Mucosa of descending colon (tissue), 3 donors: ENCODE measurements around the gene RAB10. TPM values are rescaled to one million over a fixed set of nuclear protein-coding genes. Genes with fewer than 3 reads are reported as not detected.
"Not testable (repeated sequence)": the region's sequence is repeated elsewhere in the genome, so short reads cannot be mapped to it uniquely, and the experiment has no call there.

Experiments used
- ATAC-seq: fragments of 200-7000 bp; cut with Tn5 transposase; one replicate; pipeline ENCODE4 v1.9.1; 2020; ENCODE audit warnings: mild to moderate bottlenecking, moderate library complexity
- DNase-seq, 3 donors: peaks; one replicate each; pipeline ENCODE4 v3.0.0-alpha.2; 2020
- H3K36me3 ChIP-seq: fragments of 200-600 bp; one replicate; pipeline ENCODE4 v1.8.0; 2021; ENCODE audit warnings: low read depth, mild to moderate bottlenecking
- H3K4me1 ChIP-seq: fragments of 200-600 bp; one replicate; pipeline ENCODE4 v1.8.0; 2021; ENCODE audit warnings: low read depth, mild to moderate bottlenecking
- H3K4me3 ChIP-seq: fragments of 200-600 bp; one replicate; pipeline ENCODE4 v1.8.0; 2021; ENCODE audit warnings: mild to moderate bottlenecking
- H3K9me3 ChIP-seq: fragments of 200-600 bp; one replicate; pipeline ENCODE4 v1.8.0; 2021; ENCODE audit warnings: mild to moderate bottlenecking
- intact Hi-C, 2 donors: fragments of 100-400 bp; cut with DNase I in 1 of 2; cut with micrococcal nuclease in 1 of 2; formaldehyde crosslinking; loops; one replicate each; pipeline versions ENCODE4 v1.11.0 to v1.11.1; 2022; cut with DNase I, micrococcal nuclease
- total RNA-seq, 3 donors: library from RNA; stranded (reverse); fragmentation: NEBNext Ultra II Directional in 2 of 3; extraction: Animal tissue kit (Norgen Biotek cat#: 25700) in 2 of 3; gene quantifications; one replicate each; pipeline versions ENCODE4 v1.2.1 to v1.2.4, GENCODE V29; 2021 to 2023
- TF ChIP-seq, protein P1 (sequence below): fragments of 200-600 bp; IDR thresholded peaks from one replicate; pipeline ENCODE4 v1.8.0; 2022; ENCODE audit warnings: antibody characterized with exemption, mild to moderate bottlenecking
- donor health status: DM: no; HTN: no; CAD: no; lungs with moderate emphysema.
- donor health status: DM: no; HTN: no; CAD: no.
- donor health status: DM: no; HTN: yes; CAD: no.

Gene RAB10
- total RNA-seq, 3 donors from 2014 or later, result 129 to 166 (median 162) TPM

DNA sequence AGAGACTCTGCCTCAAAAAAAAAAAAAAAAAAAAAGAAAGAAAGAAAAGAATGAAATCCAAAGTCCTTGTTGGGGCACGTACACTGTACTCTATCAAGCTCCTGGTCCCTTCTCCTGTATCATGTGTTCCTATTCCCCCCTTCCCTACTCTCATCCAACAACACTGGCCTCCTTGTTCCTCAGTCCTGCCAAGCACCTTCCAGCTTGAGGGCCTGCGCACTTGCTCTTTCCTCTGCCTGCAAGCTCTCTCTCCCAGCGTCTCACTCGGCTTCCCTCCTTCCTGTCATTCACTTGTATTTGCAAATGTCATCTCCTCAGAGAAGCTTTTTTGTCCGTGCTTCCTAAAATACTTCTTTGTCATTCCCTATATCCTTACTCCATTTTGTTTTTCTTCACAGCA is 40.8 kb upstream of the RAB10 start:
- ATAC-seq, result no peak
- intact Hi-C loops, result loop anchor here in 1 of 2 donors (5.0 kb wide), 1 partner anchor 154 kb away; no protein-coding TSS in a partner anchor
- TF ChIP-seq, protein P1, sequence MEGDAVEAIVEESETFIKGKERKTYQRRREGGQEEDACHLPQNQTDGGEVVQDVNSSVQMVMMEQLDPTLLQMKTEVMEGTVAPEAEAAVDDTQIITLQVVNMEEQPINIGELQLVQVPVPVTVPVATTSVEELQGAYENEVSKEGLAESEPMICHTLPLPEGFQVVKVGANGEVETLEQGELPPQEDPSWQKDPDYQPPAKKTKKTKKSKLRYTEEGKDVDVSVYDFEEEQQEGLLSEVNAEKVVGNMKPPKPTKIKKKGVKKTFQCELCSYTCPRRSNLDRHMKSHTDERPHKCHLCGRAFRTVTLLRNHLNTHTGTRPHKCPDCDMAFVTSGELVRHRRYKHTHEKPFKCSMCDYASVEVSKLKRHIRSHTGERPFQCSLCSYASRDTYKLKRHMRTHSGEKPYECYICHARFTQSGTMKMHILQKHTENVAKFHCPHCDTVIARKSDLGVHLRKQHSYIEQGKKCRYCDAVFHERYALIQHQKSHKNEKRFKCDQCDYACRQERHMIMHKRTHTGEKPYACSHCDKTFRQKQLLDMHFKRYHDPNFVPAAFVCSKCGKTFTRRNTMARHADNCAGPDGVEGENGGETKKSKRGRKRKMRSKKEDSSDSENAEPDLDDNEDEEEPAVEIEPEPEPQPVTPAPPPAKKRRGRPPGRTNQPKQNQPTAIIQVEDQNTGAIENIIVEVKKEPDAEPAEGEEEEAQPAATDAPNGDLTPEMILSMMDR, result no peak
- no peak overlapping the region for H3K4me3 ChIP-seq
- no peak for DNase-seq
- no peaks in the 10 kb centered on the region for H3K9me3 ChIP-seq
- H3K4me1 ChIP-seq, result peaks cover 9% of the 10 kb centered on the region
- H3K36me3 ChIP-seq, result no peaks in the 10 kb centered on the region

DNA sequence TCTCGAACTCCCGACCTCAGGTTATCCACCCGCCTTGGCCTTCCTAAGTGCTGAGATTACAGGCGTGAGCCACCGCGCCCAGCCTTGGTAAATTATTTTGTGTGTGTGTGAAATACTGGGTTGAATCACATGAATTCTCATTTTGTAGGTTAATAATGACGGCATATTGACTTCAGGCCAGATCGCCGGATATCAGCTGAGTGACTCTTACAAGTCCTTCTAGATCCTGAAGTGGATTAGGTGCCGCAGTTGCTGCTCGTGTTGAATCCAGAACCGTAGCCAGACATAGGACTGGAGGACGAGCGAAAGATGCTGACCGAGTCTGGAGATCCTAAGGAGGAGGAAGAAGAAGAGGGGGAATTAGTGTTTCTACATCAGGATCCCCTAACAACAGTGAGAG is 39.4 kb upstream of the RAB10 start:
- Histone ChIP-seq H3K4me3 (no peak overlapping the region), H3K36me3 (no peaks in the 10 kb centered on the region), H3K4me1 (peaks cover 12% of the 10 kb centered on the region), H3K9me3 (no peaks in the 10 kb centered on the region)
- no peak for ATAC-seq
- DNase-seq, result no peak
- TF ChIP-seq, protein P1, result no peak
- intact Hi-C loops, result loop anchor here in 1 of 2 donors (5.0 kb wide), 1 partner anchor 153 kb away; no protein-coding TSS in a partner anchor

DNA sequence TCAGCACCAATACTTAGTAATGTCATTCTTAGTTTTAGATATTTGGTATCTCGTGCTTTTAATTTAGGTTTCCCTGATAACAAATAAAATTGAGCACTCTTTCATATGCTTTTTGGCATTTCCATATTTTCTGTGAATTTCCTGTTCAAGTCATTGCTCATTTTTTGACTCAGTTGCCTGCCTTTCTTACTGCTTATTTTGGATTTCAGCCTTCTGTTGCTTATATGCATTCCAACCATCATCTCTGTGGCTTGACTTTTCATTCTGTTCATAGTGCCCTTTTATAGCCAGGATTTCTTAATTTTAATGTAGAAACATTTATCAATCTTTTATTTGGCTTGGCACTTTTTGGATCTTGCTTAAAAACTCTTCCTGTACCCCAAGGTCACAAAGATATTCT is 37.0 kb upstream of the RAB10 start:
- intact Hi-C loops, result no loop called here
- Histone ChIP-seq H3K4me1 (peaks cover 15% of the 10 kb centered on the region), H3K4me3 (no peak overlapping the region), H3K9me3 (no peaks in the 10 kb centered on the region), H3K36me3 (no peaks in the 10 kb centered on the region)
- DNase-seq (no peak), ATAC-seq (no peak)
- TF ChIP-seq, protein P1, result no peak

DNA sequence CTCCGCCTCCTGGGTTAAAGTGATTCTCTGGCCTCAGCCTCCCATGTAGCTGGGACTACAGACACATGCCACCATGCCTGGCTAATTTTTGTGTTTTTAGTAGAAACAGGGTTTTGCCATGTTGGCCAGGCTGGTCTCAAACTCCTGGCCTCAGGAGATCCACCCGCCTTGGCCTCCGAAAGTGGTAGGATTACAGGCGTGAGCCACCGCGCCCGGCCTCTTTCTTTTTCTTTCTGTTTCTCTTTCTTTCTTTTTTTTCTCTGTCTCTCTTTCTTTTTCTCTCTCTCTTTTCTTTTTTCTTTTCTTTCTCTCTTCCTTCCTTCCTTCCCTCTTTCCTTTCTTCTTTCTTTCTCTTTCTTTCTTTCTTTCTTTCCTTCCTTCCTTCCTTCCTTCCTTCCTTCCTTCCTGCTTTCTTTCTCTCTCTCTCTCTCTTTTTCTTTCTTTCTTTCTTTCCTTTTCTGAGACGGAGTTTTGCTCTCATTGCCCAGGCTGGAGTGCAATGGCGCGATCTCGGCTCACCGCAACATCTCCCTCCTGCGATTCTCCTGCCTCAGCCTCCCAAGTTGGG is 35.0 kb upstream of the RAB10 start:
- DNase-seq, H3K9me3 ChIP-seq, ATAC-seq, intact Hi-C loops, H3K36me3 ChIP-seq, H3K4me3 ChIP-seq: not testable (repeated sequence)
- peaks cover 13% of the 10 kb centered on the region for H3K4me1 ChIP-seq

DNA sequence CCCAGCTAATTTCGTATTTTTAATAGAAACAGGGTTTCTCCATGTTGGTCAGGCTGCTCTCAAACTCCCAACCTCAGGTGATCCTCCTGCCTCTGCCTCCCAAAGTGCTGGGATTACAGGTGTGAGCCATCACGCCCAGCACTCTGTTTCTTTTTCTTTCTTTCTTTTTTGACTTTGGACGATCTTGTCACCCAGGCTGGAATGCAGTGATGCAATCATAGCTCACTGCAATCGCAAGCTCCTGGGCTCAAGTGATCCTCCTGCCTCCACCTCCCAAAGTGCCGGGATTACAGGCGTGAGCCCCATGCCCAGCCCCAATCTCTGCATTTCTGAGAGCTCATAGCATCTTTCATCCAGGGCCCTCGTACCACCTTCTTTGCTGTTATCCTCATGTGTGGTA is 34.5 kb upstream of the RAB10 start:
- H3K9me3 ChIP-seq, intact Hi-C loops, H3K36me3 ChIP-seq, ATAC-seq, H3K4me3 ChIP-seq, DNase-seq: not testable (repeated sequence)
- H3K4me1 ChIP-seq, result peaks cover 13% of the 10 kb centered on the region

DNA sequence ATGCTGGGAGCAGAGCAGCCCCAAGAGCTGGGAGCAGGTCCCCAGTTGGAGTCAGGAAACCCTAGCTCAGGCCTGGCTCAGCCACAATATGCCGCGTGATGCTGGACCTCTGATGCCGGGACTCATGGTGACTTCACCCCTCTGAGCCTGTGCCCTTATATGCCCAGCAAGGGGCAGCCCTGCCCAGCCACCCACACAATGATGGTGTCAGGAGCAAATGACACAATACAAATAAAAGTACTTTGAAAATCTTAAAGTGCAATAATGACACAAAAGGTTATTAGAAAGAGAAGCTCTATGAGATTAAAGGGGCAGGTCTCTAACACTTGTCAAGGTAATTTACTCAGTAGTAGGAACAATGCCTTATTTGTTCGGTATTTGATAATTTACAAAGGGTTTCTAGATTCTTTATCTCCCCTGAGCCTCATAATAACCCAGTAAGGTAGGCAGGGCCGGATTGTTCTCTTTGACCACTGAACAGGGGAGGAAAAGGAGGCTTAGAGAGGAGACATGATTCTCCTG is 33.3 kb upstream of the RAB10 start:
- Histone ChIP-seq H3K4me1 (peaks cover 13% of the 10 kb centered on the region), H3K36me3 (no peaks in the 10 kb centered on the region), H3K9me3 (no peaks in the 10 kb centered on the region), H3K4me3 (no peak overlapping the region)
- ATAC-seq (peak; percentile 47), DNase-seq (no peak)
- intact Hi-C loops, result no loop called here
- TF ChIP-seq, protein P1, result no peak
